ENCODE data around the gene CAVIN2.

CAVIN2 gene

DNA sequence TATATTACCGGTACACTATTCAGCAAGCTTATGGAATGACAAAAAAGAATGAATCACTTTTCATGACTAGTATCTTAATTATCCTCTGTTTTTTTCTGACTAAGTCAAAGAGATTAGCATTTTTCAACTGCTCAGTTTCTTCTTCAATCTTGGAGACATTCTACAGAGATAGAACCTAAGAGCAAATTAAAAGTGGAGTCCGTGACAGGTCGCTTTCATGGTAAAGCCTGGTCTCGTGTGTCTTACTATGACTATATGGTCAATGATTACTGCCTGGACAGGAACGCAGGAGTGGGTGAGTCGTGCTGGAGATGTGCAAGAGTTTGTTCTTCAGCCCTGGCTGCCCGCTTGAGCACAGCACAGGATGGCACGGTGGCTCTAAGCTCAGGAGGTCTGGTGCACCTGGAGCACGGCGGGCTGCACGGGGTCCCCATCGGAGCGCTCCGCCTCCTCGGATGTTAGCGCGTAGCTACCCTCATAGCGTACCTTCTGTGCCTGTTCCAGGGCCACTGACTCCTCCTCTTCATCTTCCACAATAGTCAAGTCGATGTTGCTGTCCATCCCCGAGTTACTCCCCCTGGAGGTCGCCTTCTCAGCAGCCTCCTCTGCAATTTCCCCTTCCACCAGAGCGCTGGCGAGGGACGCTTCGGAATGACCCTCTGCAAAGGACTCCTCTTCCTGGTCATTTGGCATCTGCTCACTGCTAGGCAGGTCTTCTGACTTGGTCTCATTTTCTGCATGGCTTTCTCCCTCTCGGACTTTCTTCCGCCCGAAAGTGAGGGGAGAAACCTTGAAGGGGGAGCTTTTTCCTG lies 11.1 kb downstream of the CAVIN2 start:
- Histone ChIP-seq H3K36me3 (no peaks in the 10 kb centered on the region), H3K9me3 (replicated peaks in 1 of 11) (peaks cover 0 to 8% (median 0%) of the 10 kb centered on the region in 11 experiments; a peak in 2 of 22 replicates), H3K4me2 (no peak overlapping the region), H3K27ac (no peak overlapping the region), H3K9ac (no peak overlapping the region), H3K4me1 (peaks cover 10 to 21% (median 15%) of the 10 kb centered on the region in 10 experiments), H3K4me3 (no peak overlapping the region), H3K27me3 (no peaks in the 10 kb centered on the region), H4K20me1 (no peaks in the 10 kb centered on the region)
- no peak for TF ChIP-seq Cebpa-rat (IDR thresholded peaks at IDR 0.05)

DNA sequence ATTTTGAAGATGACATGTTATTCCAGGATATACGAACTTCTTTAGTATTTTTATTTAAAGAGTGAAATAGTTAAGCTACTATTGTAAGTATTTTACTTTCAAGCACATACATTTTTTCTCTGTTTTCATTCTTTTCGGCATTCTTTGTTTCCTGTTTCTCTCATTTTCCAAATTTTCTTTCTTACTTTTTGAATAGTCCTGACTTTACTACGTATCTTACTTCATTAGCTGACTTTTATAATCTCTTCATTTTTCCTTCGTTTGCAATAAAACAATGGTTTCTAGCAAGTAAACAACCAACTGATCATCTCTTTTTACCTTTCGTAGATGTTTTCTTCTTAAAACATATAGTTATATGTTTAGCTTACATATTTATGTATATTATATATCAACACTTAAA lies 11.8 kb downstream of the CAVIN2 start:
- peaks cover 0 to 8% (median 0%) of the 10 kb centered on the region in 11 experiments; a peak in 2 of 22 replicates for H3K9me3 ChIP-seq (replicated peaks in 1 of 11)
- no peak overlapping the region for H3K9ac ChIP-seq
- H3K27me3 ChIP-seq = no peaks in the 10 kb centered on the region
- H3K4me2 ChIP-seq = no peak overlapping the region
- no peak for TF ChIP-seq Cebpa-rat (IDR thresholded peaks at IDR 0.05)
- H3K4me1 ChIP-seq = peaks cover 10 to 19% (median 15%) of the 10 kb centered on the region in 10 experiments
- H3K36me3 ChIP-seq = no peaks in the 10 kb centered on the region
- no peaks in the 10 kb centered on the region for H4K20me1 ChIP-seq
- H3K4me3 ChIP-seq = no peak overlapping the region
- no peak overlapping the region for H3K27ac ChIP-seq

DNA sequence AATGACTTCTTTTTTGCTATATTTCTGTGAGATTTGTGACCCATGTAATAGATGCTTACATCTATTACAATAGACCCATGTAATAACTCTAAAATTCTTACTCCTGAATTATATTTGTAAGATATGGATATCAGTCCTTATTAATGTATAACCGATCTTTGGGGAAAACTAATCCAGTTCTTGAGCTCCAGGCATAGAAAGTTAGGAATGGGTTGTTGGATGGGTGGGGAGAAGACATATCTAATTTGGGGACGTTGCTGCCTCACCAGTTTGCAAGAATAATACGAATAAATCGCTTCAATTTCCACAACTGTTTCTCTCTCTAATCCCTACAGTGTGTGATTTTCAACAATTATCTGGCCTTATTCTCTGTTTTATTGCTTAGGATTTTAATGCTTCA lies 13.5 kb downstream of the CAVIN2 start:
- Histone ChIP-seq H3K4me2 (no peak overlapping the region), H3K4me1 (peaks cover 10 to 17% (median 15%) of the 10 kb centered on the region in 10 experiments), H3K9ac (no peak overlapping the region), H3K27ac (no peak overlapping the region), H3K9me3 (replicated peaks in 1 of 11) (peaks cover 0 to 3% (median 0%) of the 10 kb centered on the region in 11 experiments; a peak in 2 of 22 replicates), H3K4me3 (no peak overlapping the region), H3K27me3 (no peaks in the 10 kb centered on the region), H4K20me1 (no peaks in the 10 kb centered on the region), H3K36me3 (no peaks in the 10 kb centered on the region)
- TF ChIP-seq Cebpa-rat (IDR thresholded peaks at IDR 0.05) = no peak

DNA sequence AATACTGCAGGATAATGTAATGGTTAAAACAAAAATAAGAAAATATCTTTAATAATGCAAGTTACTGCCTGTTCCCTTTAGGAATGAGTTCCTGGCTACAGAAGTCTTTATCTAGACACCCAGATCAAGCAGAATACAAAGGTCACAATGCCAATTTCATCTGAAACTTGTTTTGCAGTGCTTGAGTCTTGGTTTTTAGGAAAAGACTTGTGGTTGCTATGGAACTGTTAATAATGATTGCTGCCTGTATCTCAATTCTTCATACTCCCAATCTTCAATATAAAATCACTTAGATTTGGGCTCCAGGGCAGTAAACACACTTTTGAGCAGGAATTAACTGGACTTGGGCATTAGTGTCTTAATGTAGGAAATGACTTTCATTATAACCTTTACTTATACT lies 14.2 kb downstream of the CAVIN2 start:
- no peak for TF ChIP-seq Cebpa-rat (IDR thresholded peaks at IDR 0.05)

DNA sequence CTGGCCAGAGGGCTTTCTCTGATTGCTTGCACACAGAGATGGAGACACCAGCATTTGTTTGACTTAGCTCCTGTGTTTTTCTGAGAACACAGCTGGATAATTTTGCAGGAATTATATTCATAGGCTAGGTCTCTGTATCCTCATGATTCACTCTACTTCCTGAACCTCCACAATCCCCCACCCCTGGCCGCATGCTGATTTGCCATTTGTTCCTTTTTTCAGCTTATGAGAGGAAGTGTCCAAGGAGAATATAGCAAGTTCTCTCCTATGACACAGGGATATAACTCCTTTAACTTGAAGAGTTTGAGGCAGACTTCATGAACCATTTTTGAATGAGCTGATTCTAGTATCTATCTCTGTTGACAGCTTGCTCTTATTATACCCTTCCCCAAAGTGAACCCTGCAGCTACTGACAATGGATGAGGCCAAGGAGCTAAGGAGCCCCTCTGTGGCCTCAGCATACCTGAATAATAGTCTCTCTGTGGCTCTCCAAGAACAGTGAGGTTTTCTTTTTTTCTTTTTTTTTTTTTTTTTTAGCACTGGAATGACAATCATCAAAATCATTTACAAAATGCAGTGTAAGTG lies 15.4 kb downstream of the CAVIN2 start:
- no peak overlapping the region for H3K4me3 ChIP-seq
- H3K27me3 ChIP-seq = no peaks in the 10 kb centered on the region
- no peaks in the 10 kb centered on the region for H3K36me3 ChIP-seq
- no peak overlapping the region for H3K27ac ChIP-seq
- no peak overlapping the region for H3K9ac ChIP-seq
- TF ChIP-seq Cebpa-rat (IDR thresholded peaks at IDR 0.05) = no peak
- peaks cover 0 to 3% (median 0%) of the 10 kb centered on the region in 11 experiments; a peak in 1 of 22 replicates for H3K9me3 ChIP-seq (replicated peaks in 1 of 11)
- H3K4me1 ChIP-seq = peaks cover 0 to 10% (median 2%) of the 10 kb centered on the region in 10 experiments; a peak in 12 of 20 replicates
- H3K4me2 ChIP-seq = peak overlapping the region in 3 of 11 experiments; percentile 16 to 31 (median 18); a peak in 5 of 22 replicates
- no peaks in the 10 kb centered on the region for H4K20me1 ChIP-seq

More for the DNA sequence above, 14.2 kb downstream of the CAVIN2 start:
- H3K4me2 ChIP-seq = no peak overlapping the region
- no peaks in the 10 kb centered on the region for H3K36me3 ChIP-seq
- H3K9ac ChIP-seq = no peak overlapping the region
- H3K27me3 ChIP-seq = no peaks in the 10 kb centered on the region
- no peaks in the 10 kb centered on the region for H4K20me1 ChIP-seq
- no peak overlapping the region for H3K27ac ChIP-seq
- H3K9me3 ChIP-seq (replicated peaks in 1 of 11) = 0 out of 22 replicates have a peak, but pooled peaks cover 0 to 3% (median 0%) of the 10 kb centered on the region in 11 experiments
- no peak overlapping the region for H3K4me3 ChIP-seq
- peaks cover 10 to 16% (median 13%) of the 10 kb centered on the region in 10 experiments for H3K4me1 ChIP-seq

DNA sequence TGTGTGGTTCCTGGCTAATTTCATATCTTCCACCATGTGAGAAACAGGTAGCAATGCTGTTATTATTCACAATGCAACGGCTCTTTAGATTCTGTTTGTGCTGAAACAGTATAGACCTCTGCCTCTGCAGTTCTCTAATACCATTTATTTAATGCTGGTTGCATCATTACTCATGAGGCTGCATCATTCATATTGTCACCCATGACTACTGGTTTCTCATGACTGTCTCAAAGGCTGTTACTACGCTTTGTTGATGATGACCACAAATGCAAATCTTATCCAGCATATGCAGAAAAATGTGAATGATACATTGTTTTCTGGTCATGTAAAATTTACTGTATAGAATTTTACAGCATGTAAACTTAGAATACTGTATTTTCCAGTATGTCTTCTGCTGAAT lies 22.5 kb downstream of the CAVIN2 start:
- Histone ChIP-seq H3K4me3 (no peak overlapping the region), H3K4me2 (no peak overlapping the region), H4K20me1 (no peaks in the 10 kb centered on the region), H3K27ac (no peak overlapping the region), H3K27me3 (no peaks in the 10 kb centered on the region), H3K4me1 (no peaks in the 10 kb centered on the region), H3K9ac (no peak overlapping the region), H3K36me3 (no peaks in the 10 kb centered on the region), H3K9me3 (replicated peaks in 1 of 11) (peaks cover 0 to 3% (median 0%) of the 10 kb centered on the region in 11 experiments; a peak in 1 of 22 replicates)
- TF ChIP-seq Cebpa-rat (IDR thresholded peaks at IDR 0.05) = no peak

DNA sequence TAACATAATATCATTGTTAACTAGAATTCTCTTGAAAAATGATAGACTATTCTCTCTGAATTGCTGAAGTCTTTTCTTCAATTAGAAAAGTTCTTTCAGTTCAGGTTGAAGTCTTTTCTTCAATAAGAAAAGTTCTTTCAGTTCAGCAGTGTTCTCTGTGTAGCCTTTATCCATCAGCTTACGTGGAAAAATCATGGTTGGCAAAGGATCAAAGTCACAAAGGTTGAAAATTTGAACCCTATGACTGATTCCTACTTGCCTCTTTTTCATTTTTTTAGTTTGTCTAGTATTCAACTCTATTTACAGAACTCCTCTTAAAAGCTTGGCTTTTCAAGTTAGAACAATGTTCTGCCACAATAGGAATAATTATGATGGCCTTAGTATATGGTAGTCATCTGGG lies 25.8 kb downstream of the CAVIN2 start:
- no peaks in the 10 kb centered on the region for H3K9me3 ChIP-seq (replicated peaks in 1 of 11)
- no peaks in the 10 kb centered on the region for H3K4me1 ChIP-seq
- H3K36me3 ChIP-seq = no peaks in the 10 kb centered on the region
- H3K4me3 ChIP-seq = no peak overlapping the region
- no peaks in the 10 kb centered on the region for H3K27me3 ChIP-seq
- H3K4me2 ChIP-seq = no peak overlapping the region
- H3K27ac ChIP-seq = no peak overlapping the region
- no peaks in the 10 kb centered on the region for H4K20me1 ChIP-seq
- no peak overlapping the region for H3K9ac ChIP-seq
- TF ChIP-seq Cebpa-rat (IDR thresholded peaks at IDR 0.05) = no peak

DNA sequence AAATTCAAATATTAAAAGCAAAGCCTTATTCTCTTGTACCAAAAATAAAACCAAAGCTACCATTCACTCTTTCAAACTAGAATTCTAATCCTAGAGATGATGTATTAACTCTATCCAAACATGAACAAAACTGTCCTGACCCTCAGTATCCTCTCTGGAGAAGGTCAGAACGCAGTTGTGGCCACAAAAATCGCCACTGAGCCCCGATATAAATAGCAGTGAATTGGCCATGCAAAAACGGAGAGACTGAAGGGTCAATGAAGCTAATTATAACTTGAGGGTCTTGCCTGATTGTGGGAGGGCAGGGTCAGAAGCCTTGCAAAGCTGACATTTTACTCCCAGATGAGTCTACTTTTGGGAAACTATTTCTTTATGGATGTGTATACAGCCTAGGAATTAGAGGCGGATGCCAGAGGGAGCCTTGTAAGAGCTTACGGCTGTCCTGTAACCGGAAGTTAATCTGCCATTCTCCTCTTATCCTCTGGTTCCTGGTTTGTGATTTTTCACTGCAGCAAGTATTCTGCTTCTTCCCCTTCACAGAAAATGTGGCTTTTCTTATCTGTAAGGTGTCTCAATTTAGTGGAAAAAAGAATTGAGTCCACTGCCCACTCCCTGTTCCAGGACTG lies 28.1 kb downstream of the CAVIN2 start:
- Histone ChIP-seq H3K27ac (no peak overlapping the region), H3K4me2 (no peak overlapping the region), H3K9ac (no peak overlapping the region), H3K4me3 (no peak overlapping the region), H4K20me1 (no peaks in the 10 kb centered on the region), H3K9me3 (replicated peaks in 1 of 11) (no peaks in the 10 kb centered on the region), H3K36me3 (no peaks in the 10 kb centered on the region), H3K27me3 (no peaks in the 10 kb centered on the region), H3K4me1 (no peaks in the 10 kb centered on the region)
- no peak for TF ChIP-seq Cebpa-rat (IDR thresholded peaks at IDR 0.05)

DNA sequence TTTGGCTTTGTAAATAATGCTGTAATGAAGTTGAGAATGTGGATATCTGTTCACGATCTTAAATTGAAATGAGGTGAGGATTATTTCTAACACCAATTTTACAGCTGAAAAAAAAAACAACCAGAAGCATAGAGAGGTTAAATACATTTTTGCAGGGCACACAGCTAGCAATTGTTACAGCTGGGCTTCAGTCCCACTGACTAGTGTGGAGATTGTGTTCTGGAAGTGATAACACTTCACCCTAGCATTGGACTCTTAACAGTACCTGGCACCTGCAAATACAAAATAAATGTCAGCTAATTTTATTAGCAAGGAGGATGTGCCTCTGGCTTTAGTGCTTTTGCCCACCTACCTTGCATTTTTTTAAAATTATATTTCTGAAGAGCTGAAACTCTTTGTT lies 28.8 kb downstream of the CAVIN2 start:
- TF ChIP-seq Cebpa-rat (IDR thresholded peaks at IDR 0.05) = no peak
- H4K20me1 ChIP-seq = no peaks in the 10 kb centered on the region
- no peak overlapping the region for H3K4me3 ChIP-seq
- no peaks in the 10 kb centered on the region for H3K27me3 ChIP-seq
- H3K36me3 ChIP-seq = no peaks in the 10 kb centered on the region
- H3K4me2 ChIP-seq = no peak overlapping the region
- H3K9me3 ChIP-seq (replicated peaks in 1 of 11) = no peaks in the 10 kb centered on the region
- no peaks in the 10 kb centered on the region for H3K4me1 ChIP-seq
- no peak overlapping the region for H3K27ac ChIP-seq
- H3K9ac ChIP-seq = no peak overlapping the region

Measured in BLaER1 treated with 17β-estradiol and CSF1 and Interleukin-3, amounts not matched to agents 10 nM and 100 nM (cell line).